ENCODE data around the gene COA6.

The COA6 gene

DNA sequence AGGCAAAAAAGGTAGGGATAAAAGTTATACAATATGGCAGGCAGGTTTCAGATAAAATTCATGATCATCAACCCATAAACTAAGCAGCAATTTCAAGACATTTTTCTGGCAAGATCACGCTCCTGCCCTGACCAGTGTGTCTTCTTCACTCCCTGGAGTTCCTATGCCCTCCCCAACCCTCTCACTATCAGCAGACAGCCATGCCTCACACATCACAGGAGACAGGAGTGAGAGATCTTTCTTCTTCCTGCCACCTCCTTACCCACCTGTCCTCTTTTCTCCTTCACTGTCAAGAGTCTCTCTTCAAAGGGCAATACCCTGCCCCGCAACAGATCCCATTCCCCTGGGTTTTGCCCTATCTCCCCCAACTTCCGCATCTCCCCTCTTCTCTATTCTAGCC is 28.4 kb downstream of the COA6 start:
- no peak for TF ChIP-seq POLR2A (IDR thresholded peaks at IDR 0.05; ENCODE audit: low read depth, low read length)
- no peak for TF ChIP-seq PAX5 (IDR thresholded peaks at IDR 0.05; ENCODE audit: insufficient read depth, low read length, severe bottlenecking)
- no peak for TF ChIP-seq POU2F2 (IDR thresholded peaks at IDR 0.05; ENCODE audit: low read depth, low read length)
- no peak for TF ChIP-seq TAF1 (IDR thresholded peaks at IDR 0.05; ENCODE audit: low read depth, low read length)
- TF ChIP-seq POLR2AphosphoS5 (IDR thresholded peaks at IDR 0.05; ENCODE audit: low read depth, low read length) = no peak
- no peak for TF ChIP-seq SPI1 (IDR thresholded peaks at IDR 0.05; ENCODE audit: low read depth, low read length)
- DNase-seq (ENCODE audit: insufficient read length, low spot score) = no peak
- FAIRE-seq = peak; percentile 78

DNA sequence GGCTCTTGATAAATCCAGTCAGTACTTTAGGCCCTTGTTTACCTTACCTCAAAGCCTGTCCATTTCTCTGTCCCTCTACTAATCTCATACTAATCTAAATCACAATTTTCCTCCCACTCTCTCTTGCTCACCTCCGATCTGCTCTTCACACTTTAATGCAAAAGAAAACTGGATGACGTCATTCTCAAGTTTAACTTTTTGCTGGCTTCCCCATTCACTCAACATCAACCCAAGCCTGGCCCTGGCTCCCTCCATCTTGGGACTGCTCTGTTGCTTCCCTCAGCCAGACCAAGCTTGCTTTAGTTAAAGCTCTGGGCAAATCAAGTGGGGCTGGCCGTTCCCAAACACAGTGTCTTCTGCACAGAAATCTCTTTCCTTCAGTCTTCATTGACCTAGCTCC is 29.7 kb downstream of the COA6 start:
- FAIRE-seq = no peak
- DNase-seq (ENCODE audit: insufficient read length, low spot score) = no peak
- TF ChIP-seq PAX5 (IDR thresholded peaks at IDR 0.05; ENCODE audit: insufficient read depth, low read length, severe bottlenecking) (no peak), TAF1 (IDR thresholded peaks at IDR 0.05; ENCODE audit: low read depth, low read length) (no peak), SPI1 (IDR thresholded peaks at IDR 0.05; ENCODE audit: low read depth, low read length) (no peak), POU2F2 (IDR thresholded peaks at IDR 0.05; ENCODE audit: low read depth, low read length) (no peak), POLR2A (IDR thresholded peaks at IDR 0.05; ENCODE audit: low read depth, low read length) (no peak), POLR2AphosphoS5 (IDR thresholded peaks at IDR 0.05; ENCODE audit: low read depth, low read length) (no peak)

DNA sequence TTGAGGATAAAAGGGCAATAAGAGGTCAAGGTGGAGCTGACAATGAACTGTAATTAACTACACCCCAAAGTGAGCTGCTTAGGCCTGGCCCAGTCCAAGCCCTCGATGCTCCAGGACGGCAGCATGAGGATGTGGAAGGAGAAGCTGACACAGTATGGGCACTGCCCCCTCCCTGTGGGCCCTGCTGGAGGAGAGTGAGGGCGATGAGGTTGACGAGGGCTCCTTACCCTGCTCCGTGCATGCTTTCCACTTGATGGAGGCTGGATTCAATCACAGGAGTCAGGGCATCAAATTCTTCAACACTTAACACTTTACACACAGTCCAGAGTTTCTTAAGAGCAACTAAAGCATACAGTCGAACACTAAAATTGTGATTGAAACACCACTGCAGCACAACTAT is 32.4 kb downstream of the COA6 start:
- TF ChIP-seq TAF1 (IDR thresholded peaks at IDR 0.05; ENCODE audit: low read depth, low read length) (no peak), PAX5 (IDR thresholded peaks at IDR 0.05; ENCODE audit: insufficient read depth, low read length, severe bottlenecking) (no peak), POLR2A (IDR thresholded peaks at IDR 0.05; ENCODE audit: low read depth, low read length) (no peak), POU2F2 (IDR thresholded peaks at IDR 0.05; ENCODE audit: low read depth, low read length) (no peak), SPI1 (IDR thresholded peaks at IDR 0.05; ENCODE audit: low read depth, low read length) (no peak), POLR2AphosphoS5 (IDR thresholded peaks at IDR 0.05; ENCODE audit: low read depth, low read length) (no peak)
- no peak for FAIRE-seq
- DNase-seq (ENCODE audit: insufficient read length, low spot score) = no peak

DNA sequence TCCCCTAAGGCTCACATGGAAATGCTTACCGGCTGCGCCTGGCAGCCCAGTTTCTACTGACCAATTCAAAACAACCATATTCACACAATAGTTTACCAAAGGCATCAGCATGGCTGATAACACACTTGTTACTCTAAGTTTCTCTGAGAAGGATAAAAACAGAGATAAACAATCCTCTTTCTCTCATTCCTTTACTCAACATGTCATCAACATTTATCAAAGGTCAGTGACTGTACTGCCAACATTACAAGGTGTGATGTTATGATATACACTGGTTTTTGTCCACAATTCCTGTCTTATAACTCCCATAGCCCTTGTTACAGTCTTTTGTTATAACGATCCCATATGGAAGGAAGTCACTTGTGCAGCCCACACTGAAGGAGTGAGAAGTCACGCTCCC is 33.6 kb downstream of the COA6 start:
- DNase-seq (ENCODE audit: insufficient read length, low spot score) (no peak), FAIRE-seq (no peak)
- TF ChIP-seq PAX5 (IDR thresholded peaks at IDR 0.05; ENCODE audit: insufficient read depth, low read length, severe bottlenecking) (no peak), POLR2A (IDR thresholded peaks at IDR 0.05; ENCODE audit: low read depth, low read length) (no peak), TAF1 (IDR thresholded peaks at IDR 0.05; ENCODE audit: low read depth, low read length) (no peak), SPI1 (IDR thresholded peaks at IDR 0.05; ENCODE audit: low read depth, low read length) (no peak), POLR2AphosphoS5 (IDR thresholded peaks at IDR 0.05; ENCODE audit: low read depth, low read length) (no peak), POU2F2 (IDR thresholded peaks at IDR 0.05; ENCODE audit: low read depth, low read length) (no peak)

DNA sequence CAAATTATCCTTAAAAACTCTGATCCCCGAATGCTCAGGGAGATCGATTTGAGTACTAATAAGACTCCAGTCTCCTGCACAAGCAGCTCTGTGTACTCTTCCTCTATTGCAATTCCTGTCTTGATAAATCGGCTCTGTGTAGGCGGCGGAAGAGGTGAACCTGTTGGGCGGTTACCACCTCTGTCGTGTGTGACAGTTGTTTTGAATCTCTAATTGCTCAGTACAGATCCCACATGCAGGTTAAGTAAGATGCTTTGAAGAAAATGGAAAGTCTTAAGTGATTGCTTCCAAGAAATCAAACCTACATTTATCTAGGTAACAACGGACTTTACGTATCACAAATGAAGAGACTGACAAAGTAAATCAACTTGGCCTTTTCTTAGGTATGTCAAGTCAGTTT is 35.5 kb downstream of the COA6 start:
- FAIRE-seq (no peak), DNase-seq (ENCODE audit: insufficient read length, low spot score) (no peak)
- no peak for TF ChIP-seq TAF1 (IDR thresholded peaks at IDR 0.05; ENCODE audit: low read depth, low read length)
- TF ChIP-seq POLR2A (IDR thresholded peaks at IDR 0.05; ENCODE audit: low read depth, low read length) = no peak
- no peak for TF ChIP-seq SPI1 (IDR thresholded peaks at IDR 0.05; ENCODE audit: low read depth, low read length)
- TF ChIP-seq POU2F2 (IDR thresholded peaks at IDR 0.05; ENCODE audit: low read depth, low read length) = no peak
- no peak for TF ChIP-seq POLR2AphosphoS5 (IDR thresholded peaks at IDR 0.05; ENCODE audit: low read depth, low read length)
- TF ChIP-seq PAX5 (IDR thresholded peaks at IDR 0.05; ENCODE audit: insufficient read depth, low read length, severe bottlenecking) = no peak

DNA sequence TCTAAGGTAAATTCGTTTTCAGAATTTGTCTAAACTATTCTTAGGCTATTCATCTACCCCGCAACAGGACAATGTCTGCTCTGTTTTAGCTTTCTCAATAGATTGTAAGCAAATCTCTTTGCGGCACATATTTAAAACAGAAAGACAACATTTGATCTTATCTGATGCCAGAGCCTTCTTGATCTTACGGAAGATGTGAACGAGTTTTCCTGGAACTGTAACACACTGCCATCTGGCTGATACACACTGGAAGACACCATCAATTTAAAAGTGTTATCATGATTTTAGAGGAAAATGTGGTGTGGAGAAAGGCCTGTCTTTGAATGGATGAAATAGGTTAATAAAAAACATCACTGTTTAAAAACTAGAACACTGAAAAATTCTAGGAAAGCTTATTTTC is 36.1 kb downstream of the COA6 start:
- no peak for FAIRE-seq
- no peak for TF ChIP-seq POLR2A (IDR thresholded peaks at IDR 0.05; ENCODE audit: low read depth, low read length)
- TF ChIP-seq SPI1 (IDR thresholded peaks at IDR 0.05; ENCODE audit: low read depth, low read length) = no peak
- DNase-seq (ENCODE audit: insufficient read length, low spot score) = no peak

DNA sequence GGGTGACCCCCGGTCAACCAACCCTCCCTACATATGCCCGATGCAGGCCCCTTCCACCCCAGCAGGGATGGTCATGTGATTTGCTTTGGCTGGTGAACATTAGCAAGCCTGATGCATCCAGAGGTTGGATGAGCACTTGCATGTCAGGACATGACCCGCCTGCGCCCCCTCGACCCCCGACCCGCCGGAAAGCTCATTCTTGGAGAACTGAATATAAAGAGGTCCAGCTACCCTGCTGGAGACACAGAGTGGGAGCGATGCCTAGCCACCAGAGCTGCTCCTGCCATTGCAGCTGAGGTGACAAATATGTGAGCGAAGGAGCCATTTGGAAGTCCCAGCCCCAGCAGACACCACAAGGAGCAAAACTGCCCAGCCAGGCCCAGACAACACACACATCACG is 39.6 kb downstream of the COA6 start:
- FAIRE-seq (no peak), DNase-seq (ENCODE audit: insufficient read length, low spot score) (no peak)
- TF ChIP-seq POU2F2 (IDR thresholded peaks at IDR 0.05; ENCODE audit: low read depth, low read length) = no peak
- no peak for TF ChIP-seq PAX5 (IDR thresholded peaks at IDR 0.05; ENCODE audit: insufficient read depth, low read length, severe bottlenecking)
- no peak for TF ChIP-seq POLR2A (IDR thresholded peaks at IDR 0.05; ENCODE audit: low read depth, low read length)

DNA sequence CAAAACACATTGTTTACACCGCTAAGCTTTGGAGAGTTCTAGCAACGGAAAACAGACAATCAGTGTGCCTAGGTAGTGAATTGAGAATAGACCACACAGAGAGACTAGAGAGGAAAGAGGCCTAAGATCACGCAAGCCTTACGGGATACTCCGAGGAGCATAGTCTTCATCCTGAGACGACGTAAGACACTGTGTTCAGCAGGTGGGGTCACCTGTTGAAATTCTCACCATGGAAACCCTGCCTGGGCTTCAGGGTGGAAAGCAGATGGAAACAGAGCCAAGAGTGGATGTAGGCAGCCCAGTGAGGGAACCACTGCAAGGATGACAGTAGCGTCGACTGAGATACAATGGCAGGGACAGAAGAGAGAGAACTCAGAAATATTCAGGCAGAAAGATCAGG is 40.2 kb downstream of the COA6 start:
- no peak for TF ChIP-seq PAX5 (IDR thresholded peaks at IDR 0.05; ENCODE audit: insufficient read depth, low read length, severe bottlenecking)
- no peak for TF ChIP-seq SPI1 (IDR thresholded peaks at IDR 0.05; ENCODE audit: low read depth, low read length)
- no peak for TF ChIP-seq POLR2AphosphoS5 (IDR thresholded peaks at IDR 0.05; ENCODE audit: low read depth, low read length)
- no peak for TF ChIP-seq POLR2A (IDR thresholded peaks at IDR 0.05; ENCODE audit: low read depth, low read length)
- no peak for TF ChIP-seq TAF1 (IDR thresholded peaks at IDR 0.05; ENCODE audit: low read depth, low read length)
- no peak for TF ChIP-seq POU2F2 (IDR thresholded peaks at IDR 0.05; ENCODE audit: low read depth, low read length)
- no peak for DNase-seq (ENCODE audit: insufficient read length, low spot score)
- no peak for FAIRE-seq

DNA sequence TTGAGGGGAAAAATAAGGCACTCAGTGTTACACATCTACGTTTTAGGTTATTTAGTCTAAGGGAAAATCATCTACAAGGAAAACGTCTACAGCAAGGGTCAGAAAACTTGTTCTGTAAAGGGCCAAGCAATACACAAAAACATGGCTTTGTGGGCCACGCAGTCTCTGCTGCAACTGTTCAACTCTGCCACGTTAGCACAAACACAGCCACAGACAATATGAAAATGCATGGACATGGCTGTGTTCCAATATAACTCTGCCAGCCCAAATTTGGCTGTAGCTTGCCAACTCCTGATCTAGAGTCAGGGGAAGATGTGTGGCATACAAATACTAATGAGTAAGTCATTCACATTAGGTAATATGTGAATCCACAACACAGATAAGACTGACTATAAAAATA is 40.7 kb downstream of the COA6 start:
- TF ChIP-seq SPI1 (IDR thresholded peaks at IDR 0.05; ENCODE audit: low read depth, low read length) = no peak
- TF ChIP-seq POU2F2 (IDR thresholded peaks at IDR 0.05; ENCODE audit: low read depth, low read length) = no peak
- no peak for TF ChIP-seq TAF1 (IDR thresholded peaks at IDR 0.05; ENCODE audit: low read depth, low read length)
- no peak for TF ChIP-seq PAX5 (IDR thresholded peaks at IDR 0.05; ENCODE audit: insufficient read depth, low read length, severe bottlenecking)
- TF ChIP-seq POLR2AphosphoS5 (IDR thresholded peaks at IDR 0.05; ENCODE audit: low read depth, low read length) = no peak
- no peak for TF ChIP-seq POLR2A (IDR thresholded peaks at IDR 0.05; ENCODE audit: low read depth, low read length)
- no peak for DNase-seq (ENCODE audit: insufficient read length, low spot score)
- no peak for FAIRE-seq

DNA sequence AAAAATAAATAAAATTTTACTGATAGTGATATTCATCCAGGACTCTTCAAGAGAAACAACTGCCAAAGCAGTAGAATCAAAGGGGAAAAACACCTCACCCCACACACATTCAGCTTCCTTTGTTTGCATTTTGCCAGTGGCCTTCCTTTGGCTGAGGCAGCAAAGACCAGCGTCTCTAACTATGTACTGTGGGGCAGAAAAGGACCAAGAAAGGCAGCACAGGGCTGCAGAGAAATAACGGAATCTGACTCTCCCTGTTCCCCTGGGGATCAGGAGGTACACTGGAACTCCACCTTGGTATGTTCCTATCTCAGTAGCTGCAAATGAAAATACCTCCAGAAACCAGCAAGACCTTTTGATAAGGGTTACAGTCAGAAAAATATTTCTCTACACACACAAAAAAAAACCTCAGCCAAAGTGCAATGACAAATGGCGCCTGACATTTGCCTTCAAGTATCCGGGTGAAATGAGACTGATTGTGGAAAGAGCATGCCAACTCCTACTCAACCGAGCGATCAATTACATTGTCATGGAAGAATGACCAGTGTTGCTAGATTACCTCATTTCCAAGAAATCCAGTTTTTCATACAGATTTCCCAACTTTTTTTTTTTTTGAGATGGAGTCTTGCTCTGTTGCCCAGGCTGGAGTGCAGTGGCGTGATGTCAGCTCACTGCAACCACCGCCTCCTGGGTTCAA is 54.8 kb downstream of the COA6 start:
- no peak for FAIRE-seq

More for the DNA sequence above, 54.8 kb downstream of the COA6 start:
- TF ChIP-seq SPI1 (IDR thresholded peaks at IDR 0.05; ENCODE audit: low read depth, low read length) (no peak), POLR2AphosphoS5 (IDR thresholded peaks at IDR 0.05; ENCODE audit: low read depth, low read length) (no peak), POU2F2 (IDR thresholded peaks at IDR 0.05; ENCODE audit: low read depth, low read length) (no peak), TAF1 (IDR thresholded peaks at IDR 0.05; ENCODE audit: low read depth, low read length) (no peak), PAX5 (IDR thresholded peaks at IDR 0.05; ENCODE audit: insufficient read depth, low read length, severe bottlenecking) (no peak), POLR2A (IDR thresholded peaks at IDR 0.05; ENCODE audit: low read depth, low read length) (no peak)
- no peak for DNase-seq (ENCODE audit: insufficient read length, low spot score)

Measured in GM12891 (cell line).